Activated B cell treated with CpG ODN at 0.5 μM for 24 hours (primary cell): ENCODE measurements around the gene UMODL1. TPM values are rescaled to one million over a fixed set of nuclear protein-coding genes. Genes with fewer than 3 reads are reported as not detected.

Source experiments
- ATAC-seq: fragments of 200-7000 bp; cut with Tn5 transposase; one replicate; pipeline ENCODE4 v1.10.0; 2021; ENCODE audit warnings: low read depth, mild to moderate bottlenecking, moderate library complexity
- CTCF ChIA-PET: fragments of 350-600 bp; sonication (Branson Sonifier 250); formaldehyde crosslinking; loops from one replicate; lab custom pipeline; 2021; ENCODE audit warnings: antibody characterized with exemption; lab: Charles Lee
- POLR2A ChIA-PET: fragments of 350-600 bp; sonication (Branson Sonifier 250); formaldehyde crosslinking; loops from one replicate; lab custom pipeline; 2021; ENCODE audit warnings: antibody characterized with exemption; lab: Charles Lee
- DNase-seq: peaks from one replicate; pipeline ENCODE4 v3.0.0; 2022
- H3K27ac Mint-ChIP-seq: one replicate; pipeline ENCODE4 v1.8.0; 2020; ENCODE audit warnings: mixed read lengths
- H3K27me3 Mint-ChIP-seq: one replicate; pipeline ENCODE4 v1.8.0; 2021; ENCODE audit warnings: mixed read lengths
- H3K36me3 Mint-ChIP-seq: one replicate; pipeline ENCODE4 v1.8.0; 2021; ENCODE audit warnings: low read depth, mixed read lengths
- H3K4me1 Mint-ChIP-seq: one replicate; pipeline ENCODE4 v1.8.0; 2021; ENCODE audit warnings: mixed read lengths
- H3K4me3 Mint-ChIP-seq: one replicate; pipeline ENCODE4 v1.8.0; 2020; ENCODE audit warnings: mild to moderate bottlenecking, mixed read lengths
- H3K9me3 Mint-ChIP-seq: one replicate; pipeline ENCODE4 v1.8.0; 2020; ENCODE audit warnings: mixed read lengths
- intact Hi-C: fragments of 100-400 bp; cut with micrococcal nuclease; formaldehyde crosslinking; loops from one replicate; pipeline ENCODE4 v1.15.1; 2024
- total RNA-seq: library from RNA; stranded (reverse); gene quantifications from 2 replicates; pipeline ENCODE4 v1.2.3, GENCODE V29; 2022
- TF ChIP-seq, protein P1 (sequence below): fragments of 200-600 bp; IDR thresholded peaks from one replicate; pipeline ENCODE4 v1.8.0; 2022; ENCODE audit warnings: antibody characterized with exemption, mild to moderate bottlenecking

UMODL1 gene
- total RNA-seq, 1 donor from 2014 or later, result 0.04 TPM

DNA sequence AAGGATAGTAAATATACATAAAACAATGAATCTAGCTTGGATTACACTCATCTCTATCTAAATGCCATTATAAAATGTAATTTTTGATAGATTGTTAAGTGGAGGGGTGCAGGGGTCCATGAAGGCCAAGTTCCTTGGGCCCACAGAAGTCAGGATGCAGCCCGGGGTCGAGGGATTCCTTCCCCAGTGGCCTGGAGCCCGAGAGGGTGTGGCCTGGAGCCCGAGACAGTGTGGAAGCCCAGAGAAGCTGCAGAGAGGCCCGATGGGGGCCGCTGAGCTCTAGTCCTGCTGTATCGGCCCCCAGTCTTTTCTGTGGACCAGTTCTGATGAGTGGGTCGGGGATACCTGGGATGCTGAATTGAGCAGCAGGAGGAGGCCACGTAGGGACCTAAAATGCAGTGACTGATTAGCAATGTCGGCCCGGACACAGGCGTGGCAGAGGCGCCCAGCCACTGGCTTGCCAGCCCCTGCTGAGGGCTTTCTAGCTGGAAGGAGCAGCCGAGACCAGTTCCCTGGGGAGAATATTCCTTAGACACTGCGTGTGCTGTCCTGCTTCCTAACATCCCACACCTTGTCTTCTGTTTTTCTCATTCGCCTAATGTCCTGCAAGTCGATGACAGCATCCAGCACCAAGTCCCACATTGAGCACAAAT is 38.9 kb downstream of the UMODL1 start:
- POLR2A ChIA-PET, result interaction anchor here (0.9 kb wide), 1 partner anchor 47 kb away, joined by 4 read pairs; no protein-coding TSS in a partner anchor
- H3K27me3 Mint-ChIP-seq, result no peaks in the 10 kb centered on the region
- CTCF ChIA-PET, result no interaction called here
- H3K36me3 Mint-ChIP-seq, result no peaks in the 10 kb centered on the region
- no peak overlapping the region for H3K4me3 Mint-ChIP-seq
- TF ChIP-seq, protein P1, sequence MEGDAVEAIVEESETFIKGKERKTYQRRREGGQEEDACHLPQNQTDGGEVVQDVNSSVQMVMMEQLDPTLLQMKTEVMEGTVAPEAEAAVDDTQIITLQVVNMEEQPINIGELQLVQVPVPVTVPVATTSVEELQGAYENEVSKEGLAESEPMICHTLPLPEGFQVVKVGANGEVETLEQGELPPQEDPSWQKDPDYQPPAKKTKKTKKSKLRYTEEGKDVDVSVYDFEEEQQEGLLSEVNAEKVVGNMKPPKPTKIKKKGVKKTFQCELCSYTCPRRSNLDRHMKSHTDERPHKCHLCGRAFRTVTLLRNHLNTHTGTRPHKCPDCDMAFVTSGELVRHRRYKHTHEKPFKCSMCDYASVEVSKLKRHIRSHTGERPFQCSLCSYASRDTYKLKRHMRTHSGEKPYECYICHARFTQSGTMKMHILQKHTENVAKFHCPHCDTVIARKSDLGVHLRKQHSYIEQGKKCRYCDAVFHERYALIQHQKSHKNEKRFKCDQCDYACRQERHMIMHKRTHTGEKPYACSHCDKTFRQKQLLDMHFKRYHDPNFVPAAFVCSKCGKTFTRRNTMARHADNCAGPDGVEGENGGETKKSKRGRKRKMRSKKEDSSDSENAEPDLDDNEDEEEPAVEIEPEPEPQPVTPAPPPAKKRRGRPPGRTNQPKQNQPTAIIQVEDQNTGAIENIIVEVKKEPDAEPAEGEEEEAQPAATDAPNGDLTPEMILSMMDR, result no peak
- intact Hi-C loops, result loop anchor here (2.0 kb wide), 1 partner anchor 47 kb away; no protein-coding TSS in a partner anchor
- H3K4me1 Mint-ChIP-seq, result peaks cover 28% of the 10 kb centered on the region
- H3K9me3 Mint-ChIP-seq, result no peaks in the 10 kb centered on the region
- no peak overlapping the region for H3K27ac Mint-ChIP-seq
- no peak for DNase-seq
- ATAC-seq, result no peak

GRCh38 chr21:42110691-42111469 is 39.8 kb downstream of the UMODL1 start:
- ATAC-seq (no peak), DNase-seq (no peak)
- no peaks in the 10 kb centered on the region for H3K36me3 Mint-ChIP-seq
- POLR2A ChIA-PET, result no interaction called here
- no peaks in the 10 kb centered on the region for H3K27me3 Mint-ChIP-seq
- peaks cover 28% of the 10 kb centered on the region for H3K4me1 Mint-ChIP-seq
- intact Hi-C loops, result no loop called here
- no peaks in the 10 kb centered on the region for H3K9me3 Mint-ChIP-seq
- no peak overlapping the region for H3K4me3 Mint-ChIP-seq
- TF ChIP-seq, protein P1, result no peak
- H3K27ac Mint-ChIP-seq, result no peak overlapping the region
- CTCF ChIA-PET, result no interaction called here

DNA sequence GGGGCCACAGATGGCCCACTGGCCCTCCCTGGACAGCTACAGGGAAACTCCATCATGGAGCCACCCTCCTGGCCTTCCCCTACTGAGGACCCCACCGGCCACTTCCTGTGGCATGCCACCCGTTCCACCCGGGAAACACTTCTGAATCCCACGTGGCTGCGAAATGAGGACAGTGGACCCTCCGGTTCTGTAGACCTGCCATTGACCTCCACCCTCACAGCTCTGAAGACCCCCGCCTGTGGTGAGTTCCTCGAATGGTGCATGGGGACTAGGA is 40.3 kb downstream of the UMODL1 start:
- Mint-ChIP-seq H3K4me3 (no peak overlapping the region), H3K36me3 (no peaks in the 10 kb centered on the region), H3K4me1 (peaks cover 28% of the 10 kb centered on the region), H3K27me3 (no peaks in the 10 kb centered on the region), H3K27ac (no peak overlapping the region), H3K9me3 (no peaks in the 10 kb centered on the region)
- intact Hi-C loops, result no loop called here
- DNase-seq, result no peak
- no peak for ATAC-seq
- TF ChIP-seq, protein P1, result no peak
- CTCF ChIA-PET, result no interaction called here
- POLR2A ChIA-PET, result interaction anchor here (1.5 kb wide), 1 partner anchor 47 kb away, joined by 4 read pairs; no protein-coding TSS in a partner anchor

- no peak for DNase-seq
- no peaks in the 10 kb centered on the region for H3K27me3 Mint-ChIP-seq
- ChIA-PET CTCF (interaction anchor here (0.8 kb wide), 1 partner anchor 295 kb away, joined by 3 read pairs; no protein-coding TSS in a partner anchor), POLR2A (interaction anchor here (1.5 kb wide), 1 partner anchor 48 kb away, joined by 4 read pairs; no protein-coding TSS in a partner anchor)
- intact Hi-C loops, result no loop called here
- H3K4me1 Mint-ChIP-seq, result peaks cover 26% of the 10 kb centered on the region
- no peak for ATAC-seq
- H3K9me3 Mint-ChIP-seq, result no peaks in the 10 kb centered on the region
- no peak overlapping the region for H3K27ac Mint-ChIP-seq
- H3K36me3 Mint-ChIP-seq, result no peaks in the 10 kb centered on the region
- TF ChIP-seq, protein P1, result no peak
- no peak overlapping the region for H3K4me3 Mint-ChIP-seq
Observed at GRCh38 chr21:42111811-42112210, 40.7 kb downstream of the UMODL1 start.

GRCh38 chr21:42112238-42112637 is 41.1 kb downstream of the UMODL1 start:
- peaks cover 26% of the 10 kb centered on the region for H3K4me1 Mint-ChIP-seq
- H3K27ac Mint-ChIP-seq, result no peak overlapping the region
- intact Hi-C loops, result no loop called here
- ChIA-PET CTCF (interaction anchor here (0.8 kb wide), 1 partner anchor 296 kb away, joined by 3 read pairs; no protein-coding TSS in a partner anchor), POLR2A (interaction anchor here (0.6 to 1.5 kb wide), 2 partner anchors 48 to 452 kb away, joined by 4 to 8 read pairs; no protein-coding TSS in a partner anchor)
- no peaks in the 10 kb centered on the region for H3K9me3 Mint-ChIP-seq
- DNase-seq, result no peak
- TF ChIP-seq, protein P1, result no peak
- no peaks in the 10 kb centered on the region for H3K27me3 Mint-ChIP-seq
- H3K4me3 Mint-ChIP-seq, result no peak overlapping the region
- ATAC-seq, result no peak
- no peaks in the 10 kb centered on the region for H3K36me3 Mint-ChIP-seq
